GM21360 (cell line): ENCODE results near the gene MSL1.
A peak's percentile ranks its signal among the peaks of the same experiment; 100 is the strongest.
"Not testable (repeated sequence)": the region's sequence is repeated elsewhere in the genome, so short reads cannot be mapped to it uniquely, and the experiment has no call there.

Source experiments
- ATAC-seq: cut with Tn5 transposase; IDR thresholded peaks from one replicate; pipeline ENCODE4 v1.9.1; 2021; ENCODE audit warnings: mild to moderate bottlenecking, moderate library complexity; ENCODE audit not compliant: unreplicated experiment

The MSL1 gene

GRCh38 chr17:40123811-40124114, 2.0 kb downstream of the MSL1 start:
- ATAC-seq, result no peak

DNA sequence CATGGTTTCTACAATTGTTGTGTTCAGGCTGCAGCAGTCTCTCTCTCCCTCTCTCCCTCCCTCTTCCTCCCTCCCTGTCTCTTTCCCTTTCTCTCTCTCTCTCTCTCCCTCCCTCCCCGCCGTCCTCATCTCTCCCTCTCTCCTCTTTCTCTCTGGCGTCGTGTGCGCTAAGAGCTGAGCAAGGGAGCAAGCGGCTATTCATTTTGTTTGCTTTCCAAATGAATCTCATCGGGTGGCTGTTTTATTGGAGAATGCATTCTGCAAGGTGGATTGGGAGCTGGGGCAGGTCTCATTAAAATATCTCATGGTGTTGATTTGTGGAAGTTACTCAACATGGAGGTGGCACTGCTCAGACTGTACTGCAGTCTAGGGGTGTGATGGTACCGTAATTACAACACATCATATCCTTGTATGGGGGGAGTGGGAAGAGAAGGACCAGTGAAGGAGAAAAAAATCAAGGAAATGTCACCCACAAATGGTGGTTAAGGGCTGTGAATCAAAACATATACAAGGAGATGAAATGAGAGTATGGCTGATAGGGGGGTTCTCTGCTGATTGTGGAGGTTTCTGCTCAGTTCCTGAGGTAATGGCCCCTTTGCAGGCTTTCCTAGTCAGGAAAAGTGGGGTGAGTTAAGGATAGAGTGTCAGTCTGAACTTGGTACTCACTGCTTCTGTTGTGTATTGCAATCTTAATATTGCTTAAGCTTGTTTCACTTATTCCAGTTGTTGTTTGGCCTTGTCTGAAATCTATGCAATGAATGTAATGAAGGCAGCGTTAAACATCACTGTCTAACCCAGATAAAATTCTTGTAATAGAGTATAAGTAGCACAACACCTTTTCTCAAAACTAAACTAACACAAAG, 2.7 kb downstream of the MSL1 start:
- no peak for ATAC-seq

DNA sequence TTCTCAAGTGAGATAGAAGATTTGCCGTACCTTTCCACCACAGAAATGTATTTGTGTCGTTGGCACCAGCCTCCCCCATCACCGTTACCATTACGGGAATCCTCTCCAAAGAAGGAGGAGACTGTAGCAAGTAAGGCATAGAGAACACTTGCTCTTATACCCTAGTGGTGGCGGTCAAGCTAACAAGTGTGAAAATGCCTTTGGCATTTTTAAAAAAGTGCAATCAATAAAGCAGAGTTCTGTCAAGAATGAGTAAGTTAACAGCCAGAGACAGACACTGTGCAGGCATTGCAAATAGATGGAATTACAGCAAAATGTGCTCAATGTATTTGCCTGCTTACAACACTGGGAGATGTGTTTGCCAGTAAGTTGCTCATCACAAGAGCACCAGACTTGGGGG, 7.7 kb downstream of the MSL1 start:
- no peak for ATAC-seq

DNA sequence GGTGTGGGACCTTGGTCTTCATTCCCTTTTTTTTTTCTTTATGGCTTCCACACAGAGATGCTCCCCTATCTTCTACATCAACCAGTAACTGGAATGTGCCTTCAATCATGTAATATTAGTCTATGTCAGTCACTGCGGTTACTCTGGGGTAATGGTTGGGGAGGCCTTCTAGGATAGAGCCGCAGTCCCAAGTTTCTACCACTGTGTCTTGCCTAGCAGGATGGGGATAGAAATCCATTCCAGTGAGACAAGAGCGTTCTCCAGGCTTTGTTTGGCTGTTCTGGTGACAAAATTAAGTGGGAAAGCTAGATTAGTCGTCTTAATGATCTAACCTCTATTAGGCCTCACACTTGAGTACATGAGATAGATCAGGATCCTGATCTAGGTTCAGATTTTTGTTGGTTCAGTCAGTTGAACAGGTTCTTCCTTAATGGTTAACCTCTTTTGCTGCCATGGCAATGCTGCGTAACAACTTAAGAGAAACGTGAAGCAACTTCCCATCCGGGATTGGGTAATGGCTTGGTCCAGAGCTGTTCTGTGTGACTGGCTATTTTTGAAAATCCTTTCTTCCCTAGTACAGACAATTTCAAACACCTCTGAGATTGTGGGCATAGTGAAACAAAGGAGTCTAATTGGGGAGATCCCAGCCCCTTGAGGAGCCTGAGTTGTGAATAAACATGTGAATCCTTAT, 8.7 kb downstream of the MSL1 start:
- ATAC-seq, result no peak

DNA sequence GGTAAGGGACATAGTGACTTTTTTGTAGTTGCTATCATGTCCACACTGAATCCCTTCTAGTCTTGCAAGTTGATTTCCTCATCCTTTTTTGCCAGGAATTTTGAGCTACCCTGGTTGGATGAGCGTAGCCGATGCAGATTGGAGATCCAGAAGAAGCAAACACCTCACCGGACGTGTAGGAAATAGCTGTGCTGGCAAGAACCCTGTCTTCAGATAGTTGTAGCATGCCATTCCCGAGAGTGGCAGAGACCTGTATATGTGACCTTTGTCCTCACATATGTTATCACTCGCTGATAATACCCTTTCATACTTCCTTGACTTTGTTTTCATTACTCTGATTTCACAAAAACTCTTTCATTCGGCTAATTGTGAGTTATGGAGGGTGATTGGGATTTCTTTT, 12.4 kb downstream of the MSL1 start:
- ATAC-seq, result no peak

DNA sequence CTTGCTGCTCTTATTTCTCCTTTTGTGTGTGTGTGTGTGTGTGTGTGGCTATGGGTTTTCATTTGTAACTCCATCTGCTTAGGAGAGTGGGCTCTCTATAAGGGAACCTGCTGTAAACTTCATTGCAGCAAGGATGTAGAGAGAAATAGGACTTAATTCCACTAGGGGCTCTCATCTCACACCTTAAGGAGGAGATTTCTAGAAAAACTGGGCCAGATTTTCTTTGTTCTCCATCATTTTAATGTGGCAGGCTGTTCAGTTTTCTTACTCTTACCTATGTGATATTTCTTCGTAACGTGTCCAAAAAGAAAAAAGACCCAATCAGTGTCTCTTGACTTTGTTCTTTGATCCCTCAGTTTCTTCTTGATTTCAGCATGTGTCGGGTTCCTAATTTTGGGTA, 14.0 kb downstream of the MSL1 start:
- ATAC-seq, result no peak

DNA sequence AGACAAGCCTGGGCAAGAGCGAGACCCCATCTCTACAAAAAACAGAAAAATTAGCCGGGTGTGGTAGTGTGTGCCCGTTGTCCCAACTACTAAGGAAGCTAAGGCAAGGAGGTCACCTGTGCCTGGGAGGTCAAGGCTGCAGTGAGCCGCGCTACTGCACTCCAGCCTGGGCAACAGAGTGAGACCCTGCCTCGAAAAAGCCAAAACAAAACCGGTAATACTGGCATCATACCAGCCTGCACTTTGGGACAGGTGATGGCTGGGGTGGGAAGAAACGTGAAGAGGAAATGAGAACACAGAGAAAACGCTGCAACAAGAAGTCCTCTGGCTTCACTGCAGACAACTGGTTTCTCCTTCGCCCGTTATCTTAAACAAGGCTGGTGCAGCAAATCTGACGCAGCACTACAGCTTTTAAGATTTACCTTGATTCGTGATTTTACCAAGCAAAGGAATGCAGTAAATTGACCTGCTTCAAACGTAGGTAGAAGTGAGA, 17.8 kb downstream of the MSL1 start:
- ATAC-seq, result peak; percentile 7

GRCh38 chr17:40143166-40143565, 21.4 kb downstream of the MSL1 start:
- not testable (repeated sequence) for ATAC-seq

GRCh38 chr17:40145476-40145875, 23.7 kb downstream of the MSL1 start:
- ATAC-seq, result no peak

DNA sequence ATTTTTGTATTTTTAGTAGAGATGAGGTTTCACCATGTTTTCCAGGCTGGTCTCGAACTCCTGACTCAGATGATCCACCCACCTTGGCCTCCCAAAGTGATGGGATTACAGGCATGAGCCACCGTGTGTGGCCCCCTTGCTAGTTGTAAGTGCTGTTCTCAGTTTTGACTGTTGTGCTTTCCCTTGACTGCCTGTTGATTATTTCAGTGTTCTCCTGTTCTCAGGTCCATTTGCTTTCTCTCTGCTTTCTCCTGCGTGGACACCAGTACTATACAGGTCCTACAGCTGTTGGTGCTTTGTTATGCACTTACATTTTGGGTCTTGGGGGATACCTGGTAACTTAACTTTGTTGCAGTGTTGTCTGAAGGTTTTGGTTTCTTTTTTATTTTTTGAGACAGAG, 26.8 kb downstream of the MSL1 start:
- no peak for ATAC-seq

DNA sequence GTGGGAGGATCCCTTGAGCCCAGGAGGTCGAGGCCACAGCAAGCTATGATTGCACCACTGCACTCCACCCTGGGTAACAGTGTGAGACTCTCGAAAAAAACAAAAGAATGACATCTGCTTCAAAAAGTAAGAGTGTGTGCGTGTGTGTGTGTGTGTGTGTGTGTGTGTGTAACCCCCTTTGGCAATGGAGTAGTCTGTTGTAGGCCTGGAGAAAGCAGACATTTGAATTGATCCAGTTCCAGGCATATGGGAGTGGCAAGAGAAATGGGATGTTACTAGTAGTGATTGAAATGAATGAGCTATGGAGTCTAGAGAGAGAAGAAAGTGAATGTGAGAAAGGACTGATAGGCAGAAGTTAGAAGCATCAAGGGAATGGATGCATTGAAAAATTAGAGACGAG, 28.5 kb downstream of the MSL1 start:
- ATAC-seq, result no peak

- ATAC-seq, result no peak
These were observed 29.7 kb downstream of the MSL1 start for GRCh38 chr17:40151414-40151963.

DNA sequence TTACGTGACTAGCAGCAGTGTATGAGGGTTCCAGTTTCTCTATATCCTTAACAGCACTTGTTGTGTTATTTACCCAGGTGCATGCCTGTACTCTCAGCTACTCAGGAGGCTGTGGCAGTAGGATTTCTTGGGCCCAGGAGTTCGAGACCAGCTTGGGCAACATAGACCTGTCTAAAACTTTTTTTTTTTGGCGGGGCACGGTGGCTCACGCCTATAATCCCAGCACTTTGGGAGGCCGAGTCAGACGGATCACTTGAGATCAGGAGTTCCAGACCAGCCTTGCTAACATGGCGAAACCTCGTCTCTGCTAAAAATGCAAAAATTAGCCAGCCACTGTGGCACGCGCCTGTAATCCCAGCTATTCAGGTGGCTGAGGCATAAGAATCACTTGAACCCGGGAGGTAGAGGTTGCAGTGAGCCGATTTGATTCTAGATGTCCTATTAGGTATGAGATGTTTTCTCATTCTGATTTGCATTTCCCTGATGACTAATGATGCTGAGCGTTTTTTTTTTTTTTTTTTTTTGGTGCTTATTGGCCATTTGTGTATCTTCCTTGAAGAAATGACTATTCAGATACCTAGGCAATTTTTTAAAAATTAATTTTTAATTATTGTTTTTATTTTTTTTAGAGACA, 31.9 kb downstream of the MSL1 start:
- no peak for ATAC-seq

GRCh38 chr17:40157973-40158372, 36.2 kb downstream of the MSL1 start:
- ATAC-seq, result no peak

- ATAC-seq, result no peak
These were observed 36.8 kb downstream of the MSL1 start for GRCh38 chr17:40158438-40159013.

- ATAC-seq, result no peak
These were observed 37.7 kb downstream of the MSL1 start for GRCh38 chr17:40159456-40159855.

GRCh38 chr17:40167685-40168261, 46.0 kb downstream of the MSL1 start:
- no peak for ATAC-seq

DNA sequence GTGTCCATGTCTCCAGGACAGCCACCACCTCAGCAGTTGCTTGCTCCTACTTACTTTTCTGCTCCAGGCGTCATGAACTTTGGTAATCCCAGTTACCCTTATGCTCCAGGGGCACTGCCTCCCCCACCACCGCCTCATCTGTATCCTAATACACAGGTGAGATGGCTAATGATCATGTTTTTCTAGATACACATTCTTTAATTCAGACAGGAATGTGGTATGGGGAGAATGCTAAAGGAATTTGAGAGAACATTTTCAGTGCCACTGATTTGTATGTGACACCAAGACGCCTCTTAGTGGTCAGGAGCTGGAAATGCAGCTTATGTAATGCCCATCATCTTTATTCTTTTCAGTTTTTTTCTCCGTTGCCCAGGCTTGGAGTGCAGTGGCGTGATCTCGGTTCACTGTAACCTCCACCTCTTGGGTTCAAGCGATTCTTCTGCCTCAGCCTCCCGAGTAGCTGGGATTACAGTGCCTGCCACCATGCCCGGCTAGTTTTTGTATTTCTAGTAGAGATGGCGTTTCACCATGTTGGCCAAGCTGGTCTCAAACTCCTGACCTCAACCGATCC, 46.6 kb downstream of the MSL1 start:
- ATAC-seq, result no peak

DNA sequence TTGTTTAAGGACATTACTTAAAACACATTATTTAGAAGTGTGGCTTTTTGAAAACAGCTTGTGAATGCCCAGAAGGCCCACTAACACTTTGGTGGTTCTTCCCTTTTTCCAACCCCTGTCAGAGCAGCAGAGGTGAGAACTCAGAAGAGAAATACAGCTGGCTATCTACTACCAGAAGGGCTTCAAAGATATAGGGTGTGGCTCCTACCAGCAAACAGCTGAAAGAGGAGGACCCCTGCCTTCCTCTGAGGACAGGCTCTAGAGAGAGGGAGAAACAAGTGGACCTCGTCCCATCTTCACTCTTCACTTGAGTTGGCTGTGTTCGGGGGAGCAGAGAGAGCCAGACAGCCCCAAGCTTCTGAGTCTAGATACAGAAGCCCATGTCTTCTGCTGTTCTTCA, 48.6 kb downstream of the MSL1 start:
- ATAC-seq, result no peak

DNA sequence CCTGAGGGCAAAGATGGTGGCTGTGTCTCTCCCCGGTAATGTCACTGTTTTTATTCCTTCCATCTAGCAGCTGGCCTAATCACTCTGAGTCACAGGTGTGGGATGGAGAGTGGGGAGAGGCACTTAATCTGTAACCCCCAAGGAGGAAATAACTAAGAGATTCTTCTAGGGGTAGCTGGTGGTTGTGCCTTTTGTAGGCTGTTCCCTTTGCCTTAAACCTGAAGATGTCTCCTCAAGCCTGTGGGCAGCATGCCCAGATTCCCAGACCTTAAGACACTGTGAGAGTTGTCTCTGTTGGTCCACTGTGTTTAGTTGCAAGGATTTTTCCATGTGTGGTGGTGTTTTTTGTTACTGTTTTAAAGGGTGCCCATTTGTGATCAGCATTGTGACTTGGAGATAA, 50.0 kb downstream of the MSL1 start:
- ATAC-seq, result no peak
